Esophagus squamous epithelium (tissue), 4 donors: ENCODE data around the gene NKG7.

Source experiments
- POLR2A ChIP-seq, 4 donors: fragments of 450-650 bp; IDR thresholded peaks; one replicate each; pipeline ENCODE4 v1.6.1; 2017; ENCODE audit warnings: antibody characterized with exemption in 4 of 4, mild to moderate bottlenecking in 4 of 4, moderate library complexity in 3 of 4
- TF ChIP-seq, protein P1 (sequence below), 6 experiments: fragments of 450-650 bp in 4 of 6; fragments of 200-600 bp in 2 of 6; sonication (generic) in 2 of 6; IDR thresholded peaks; one replicate each; pipeline ENCODE4 v1.5.1; 2016 to 2019; ENCODE audit warnings: antibody characterized with exemption in 6 of 6, mild to moderate bottlenecking in 4 of 6, moderate library complexity in 4 of 6

DNA sequence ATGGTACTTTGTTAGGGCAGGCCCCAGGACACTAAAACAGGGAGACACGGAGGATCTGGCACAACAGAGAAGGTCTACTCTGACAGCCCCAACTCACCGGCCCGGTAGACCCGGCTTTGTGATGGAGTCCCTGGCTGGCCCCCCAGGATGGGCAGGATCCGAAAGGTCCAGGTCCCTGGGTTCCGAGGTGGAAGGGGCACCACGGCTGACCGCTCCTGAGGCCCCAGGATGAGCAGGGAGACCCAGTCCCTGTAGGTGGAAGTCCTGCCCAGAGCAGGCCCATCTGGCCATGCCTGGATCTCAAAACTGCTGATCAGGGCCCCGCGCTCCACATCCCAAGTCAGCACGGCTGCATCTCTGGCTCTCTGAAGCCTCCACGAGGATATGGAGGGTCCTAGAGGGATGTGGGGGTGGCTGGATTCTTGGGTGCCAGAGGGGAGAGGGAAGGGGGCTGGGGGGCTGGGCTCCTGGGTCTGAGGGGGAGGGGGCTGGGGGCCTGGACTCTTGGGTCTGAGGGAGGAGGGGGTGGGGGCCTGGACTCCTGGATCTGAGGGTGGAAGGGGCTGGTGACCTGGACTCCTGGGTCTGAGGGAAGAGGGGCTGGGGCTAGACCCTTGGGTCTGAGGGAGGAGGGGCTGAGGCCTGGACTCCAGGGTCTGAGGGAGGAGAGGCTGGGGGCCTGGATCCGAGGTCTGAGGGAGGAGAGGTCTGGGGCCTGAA, 35.2 kb downstream of the NKG7 start:
- TF ChIP-seq, protein P1, sequence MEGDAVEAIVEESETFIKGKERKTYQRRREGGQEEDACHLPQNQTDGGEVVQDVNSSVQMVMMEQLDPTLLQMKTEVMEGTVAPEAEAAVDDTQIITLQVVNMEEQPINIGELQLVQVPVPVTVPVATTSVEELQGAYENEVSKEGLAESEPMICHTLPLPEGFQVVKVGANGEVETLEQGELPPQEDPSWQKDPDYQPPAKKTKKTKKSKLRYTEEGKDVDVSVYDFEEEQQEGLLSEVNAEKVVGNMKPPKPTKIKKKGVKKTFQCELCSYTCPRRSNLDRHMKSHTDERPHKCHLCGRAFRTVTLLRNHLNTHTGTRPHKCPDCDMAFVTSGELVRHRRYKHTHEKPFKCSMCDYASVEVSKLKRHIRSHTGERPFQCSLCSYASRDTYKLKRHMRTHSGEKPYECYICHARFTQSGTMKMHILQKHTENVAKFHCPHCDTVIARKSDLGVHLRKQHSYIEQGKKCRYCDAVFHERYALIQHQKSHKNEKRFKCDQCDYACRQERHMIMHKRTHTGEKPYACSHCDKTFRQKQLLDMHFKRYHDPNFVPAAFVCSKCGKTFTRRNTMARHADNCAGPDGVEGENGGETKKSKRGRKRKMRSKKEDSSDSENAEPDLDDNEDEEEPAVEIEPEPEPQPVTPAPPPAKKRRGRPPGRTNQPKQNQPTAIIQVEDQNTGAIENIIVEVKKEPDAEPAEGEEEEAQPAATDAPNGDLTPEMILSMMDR (IDR thresholded peaks at IDR 0.05) = no peak
- no peak for TF ChIP-seq POLR2A (IDR thresholded peaks at IDR 0.05)
